ENCODE results near the gene HEXD.

The HEXD gene

GRCh38 chr17:82439194-82439828, 21.2 kb downstream of the HEXD start:
- ChIA-PET CTCF (interaction anchor here (0.5 to 2.0 kb wide), 2 partner anchors 15 to 140 kb away, joined by 3 to 8 read pairs; no protein-coding TSS in a partner anchor), POLR2A (no interaction called here)
- peaks cover 0 to 52% of the 10 kb centered on the region in 2 experiments; a peak in 1 of 3 replicates for H3K36me3 ChIP-seq (ENCODE audit: control insufficient read depth in 2 of 2, insufficient read depth in 1 of 2, low read length in 2 of 2)
- no peaks in the 10 kb centered on the region for H3K9me3 ChIP-seq (ENCODE audit: control insufficient read depth, insufficient read depth, low read depth, low read length)
- no peak overlapping the region for H3K27ac ChIP-seq (ENCODE audit: extremely low read depth, low read depth, low read length)
- no peak for TF ChIP-seq ZNF266 (tag by site-specific recombination; IDR thresholded peaks at IDR 0.05; ENCODE audit: low read depth)
- no peak for TF ChIP-seq HOXC10 (CRISPR knock-in tag; IDR thresholded peaks at IDR 0.05)
- TF ChIP-seq PBX3 (CRISPR knock-in tag; IDR thresholded peaks at IDR 0.05), result no peak
- no peak for TF ChIP-seq ZNF701 (tag by site-specific recombination; IDR thresholded peaks at IDR 0.05)
- no peak for TF ChIP-seq ZNF747 (tag by site-specific recombination; IDR thresholded peaks at IDR 0.05)
- TF ChIP-seq BCL11B (tag by site-specific recombination; IDR thresholded peaks at IDR 0.05; ENCODE audit: low read depth), result no peak
- no peak for TF ChIP-seq ZNF48 (tag by site-specific recombination; IDR thresholded peaks at IDR 0.05)
- no peak for TF ChIP-seq ZNF211 (tag by site-specific recombination; IDR thresholded peaks at IDR 0.05; ENCODE audit: low read depth)
- no peak for TF ChIP-seq ZSCAN5A (tag by site-specific recombination; IDR thresholded peaks at IDR 0.05)
- no peak for TF ChIP-seq ZNF830 (tag by site-specific recombination; IDR thresholded peaks at IDR 0.05; ENCODE audit: low read depth)
- TF ChIP-seq YY1 (tag by site-specific recombination; IDR thresholded peaks at IDR 0.05), result no peak
- no peak for TF ChIP-seq KLF1 (tag by site-specific recombination; IDR thresholded peaks at IDR 0.05)
- TF ChIP-seq SALL2 (tag by site-specific recombination; IDR thresholded peaks at IDR 0.05; ENCODE audit: borderline replicate concordance), result no peak
- no peak for TF ChIP-seq ZNF560 (tag by site-specific recombination; IDR thresholded peaks at IDR 0.05; ENCODE audit: borderline replicate concordance)
- TF ChIP-seq ZBTB26 (tag by site-specific recombination; optimal IDR thresholded peaks at IDR 0.05), result no peak
- TF ChIP-seq SP2 (tag by site-specific recombination; IDR thresholded peaks at IDR 0.05), result no peak
- TF ChIP-seq ZNF621 (tag by site-specific recombination; IDR thresholded peaks at IDR 0.05), result no peak
- no peak for TF ChIP-seq ZNF223 (tag by site-specific recombination; IDR thresholded peaks at IDR 0.05)
- TF ChIP-seq SCRT2 (tag by site-specific recombination; IDR thresholded peaks at IDR 0.05), result no peak
- H3K4me1 ChIP-seq (ENCODE audit: control insufficient read depth, insufficient read depth, low read length), result no peaks in the 10 kb centered on the region
- no peak overlapping the region for H3K4me3 ChIP-seq (ENCODE audit: low read depth, low read length)

GRCh38 chr17:82439829-82440365, 21.8 kb downstream of the HEXD start:
- Histone ChIP-seq H3K4me3 (ENCODE audit: low read depth, low read length) (no peak overlapping the region), H3K9me3 (ENCODE audit: control insufficient read depth, insufficient read depth, low read depth, low read length) (no peaks in the 10 kb centered on the region), H3K36me3 (ENCODE audit: control insufficient read depth in 2 of 2, insufficient read depth in 1 of 2, low read length in 2 of 2) (peaks cover 0 to 58% of the 10 kb centered on the region in 2 experiments; a peak in 1 of 3 replicates), H3K4me1 (ENCODE audit: control insufficient read depth, insufficient read depth, low read length) (no peaks in the 10 kb centered on the region), H3K27ac (ENCODE audit: extremely low read depth, low read depth, low read length) (no peak overlapping the region)
- CTCF ChIA-PET, result interaction anchor here (2.0 kb wide), 1 partner anchor 15 kb away, joined by 8 read pairs; no protein-coding TSS in a partner anchor
- POLR2A ChIA-PET, result no interaction called here
- TF ChIP-seq PBX3 (CRISPR knock-in tag; IDR thresholded peaks at IDR 0.05), result no peak
- no peak for TF ChIP-seq ZSCAN4 (tag by site-specific recombination; IDR thresholded peaks at IDR 0.05)
- no peak for TF ChIP-seq MYNN (tag by site-specific recombination; IDR thresholded peaks at IDR 0.05; ENCODE audit: borderline replicate concordance)
- TF ChIP-seq SCRT1 (tag by site-specific recombination; IDR thresholded peaks at IDR 0.05; ENCODE audit: borderline replicate concordance), result no peak
- TF ChIP-seq ZBTB17 (tag by site-specific recombination; IDR thresholded peaks at IDR 0.05), result no peak
- no peak for TF ChIP-seq ZBTB26 (tag by site-specific recombination; optimal IDR thresholded peaks at IDR 0.05)
- no peak for TF ChIP-seq SCRT2 (tag by site-specific recombination; IDR thresholded peaks at IDR 0.05)
- no peak for TF ChIP-seq ZNF791 (tag by site-specific recombination; IDR thresholded peaks at IDR 0.05)
- TF ChIP-seq ZNF776 (tag by site-specific recombination; IDR thresholded peaks at IDR 0.05; ENCODE audit: borderline replicate concordance), result no peak
- TF ChIP-seq ZNF426 (tag by site-specific recombination; IDR thresholded peaks at IDR 0.05), result no peak
- no peak for TF ChIP-seq ZNF658 (tag by site-specific recombination; IDR thresholded peaks at IDR 0.05)
